ENCODE data around the gene NKX6-2. TPM values are rescaled to one million over a fixed set of nuclear protein-coding genes. Genes with fewer than 3 reads are reported as not detected.

NKX6-2 gene
- total RNA-seq, 3 donors from 2014 or later: not detected

GRCh38 chr10:132811891-132812481, 26.0 kb upstream of the NKX6-2 start:
- H3K36me3 ChIP-seq (ENCODE audit: low read depth): no peaks in the 10 kb centered on the region
- no peaks in the 10 kb centered on the region for H3K4me1 ChIP-seq (ENCODE audit: low read depth)
- H3K9me3 ChIP-seq: no peaks in the 10 kb centered on the region
- TF ChIP-seq CTCF (IDR thresholded peaks at IDR 0.05): no peak
- ATAC-seq (no peak), DNase-seq (peak in 1 of 3 donors; percentile 7)
- H3K4me3 ChIP-seq: no peak overlapping the region
- intact Hi-C loops (cut with DNase I, micrococcal nuclease): no loop called here

- no peak for ATAC-seq
- no peak for TF ChIP-seq CTCF (IDR thresholded peaks at IDR 0.05)
- peak in 2 of 3 donors; percentile 13 to 49 for DNase-seq
- H3K4me3 ChIP-seq: no peak overlapping the region
- intact Hi-C loops (cut with DNase I, micrococcal nuclease): no loop called here
- no peaks in the 10 kb centered on the region for H3K36me3 ChIP-seq (ENCODE audit: low read depth)
- no peaks in the 10 kb centered on the region for H3K9me3 ChIP-seq
- no peaks in the 10 kb centered on the region for H3K4me1 ChIP-seq (ENCODE audit: low read depth)
Observed at GRCh38 chr10:132810807-132811700, 25.1 kb upstream of the NKX6-2 start.

- H3K9me3 ChIP-seq: no peaks in the 10 kb centered on the region
- no peaks in the 10 kb centered on the region for H3K36me3 ChIP-seq (ENCODE audit: low read depth)
- no peak overlapping the region for H3K4me3 ChIP-seq
- DNase-seq (peak in 1 of 3 donors; percentile 8), ATAC-seq (no peak)
- TF ChIP-seq CTCF (IDR thresholded peaks at IDR 0.05): no peak
- H3K4me1 ChIP-seq (ENCODE audit: low read depth): no peaks in the 10 kb centered on the region
- intact Hi-C loops (cut with DNase I, micrococcal nuclease): no loop called here
Observed at GRCh38 chr10:132810141-132810806, 24.3 kb upstream of the NKX6-2 start.

- Histone ChIP-seq H3K9me3 (no peaks in the 10 kb centered on the region), H3K4me3 (no peak overlapping the region), H3K36me3 (ENCODE audit: low read depth) (no peaks in the 10 kb centered on the region), H3K4me1 (ENCODE audit: low read depth) (no peaks in the 10 kb centered on the region)
- DNase-seq: peak in 2 of 3 donors; percentile 12 to 40
- ATAC-seq: no peak
- no peak for TF ChIP-seq CTCF (IDR thresholded peaks at IDR 0.05)
- intact Hi-C loops (cut with DNase I, micrococcal nuclease): no loop called here
Observed at GRCh38 chr10:132809232-132810140, 23.5 kb upstream of the NKX6-2 start.

All from mucosa of descending colon (tissue), 3 donors.